ENCODE measurements around the gene IQCC.

DNA sequence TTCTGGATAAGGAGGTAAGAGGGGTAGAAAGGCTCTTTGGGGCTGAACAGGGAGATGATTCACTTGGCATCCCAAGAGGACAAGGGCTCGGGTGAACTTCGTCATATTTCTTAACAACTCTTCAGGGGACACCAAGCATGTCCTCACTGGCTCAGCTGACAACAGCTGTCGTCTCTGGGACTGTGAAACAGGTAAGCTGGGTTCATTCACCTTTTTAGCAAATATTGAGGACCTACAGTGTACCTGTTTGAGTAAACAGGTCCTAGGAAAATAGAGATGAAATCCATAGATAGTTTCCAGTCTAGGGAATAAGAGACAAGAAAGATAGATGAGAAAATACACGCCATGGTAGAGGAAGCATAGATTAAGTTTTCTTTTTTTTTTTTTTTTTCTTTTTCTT lies 18.8 kb downstream of the IQCC start:
- TF ChIP-seq POLR2A (IDR thresholded peaks at IDR 0.05; ENCODE audit: low read length) (no peak), GATA1 (IDR thresholded peaks at IDR 0.05; ENCODE audit: low read depth, low read length) (no peak)

Data from erythroblast (primary cell).